Hepatocyte (in vitro differentiated cells): ENCODE data around the gene HSPA12A. TPM values are rescaled to one million over a fixed set of nuclear protein-coding genes. Genes with fewer than 3 reads are reported as not detected.

ENCODE experiments used
- DNase-seq: peaks from one replicate; pipeline ENCODE4 v3.0.0-alpha.2; 2016; ENCODE audit warnings: low spot score
- H2AFZ ChIP-seq: fragments of 200-600 bp; sonication (generic); 2 replicates; pipeline ENCODE4 v1.6.0; 2016; ENCODE audit warnings: antibody characterized with exemption, mild to moderate bottlenecking
- H3K27ac ChIP-seq: fragments of 200-600 bp; sonication (generic); 2 replicates; pipeline ENCODE4 v1.5.1; 2016; ENCODE audit warnings: mild to moderate bottlenecking
- H3K27me3 ChIP-seq: fragments of 200-600 bp; sonication (generic); 2 replicates; pipeline ENCODE4 v1.6.1; 2016
- H3K36me3 ChIP-seq: fragments of 200-600 bp; sonication (generic); replicated peaks from 2 replicates; pipeline ENCODE4 v1.5.1; 2016; ENCODE audit warnings: low read depth; ENCODE audit not compliant: insufficient read depth
- H3K4me1 ChIP-seq: fragments of 200-600 bp; sonication (generic); 2 replicates; pipeline ENCODE4 v1.5.1; 2016; ENCODE audit warnings: mild to moderate bottlenecking, moderate library complexity; ENCODE audit not compliant: insufficient read depth
- H3K4me2 ChIP-seq: fragments of 200-600 bp; sonication (generic); 2 replicates; pipeline ENCODE4 v1.6.0; 2016
- H3K4me3 ChIP-seq: fragments of 200-600 bp; sonication (generic); 2 replicates; pipeline ENCODE4 v1.5.1; 2016; ENCODE audit warnings: mild to moderate bottlenecking
- H3K79me2 ChIP-seq: fragments of 200-600 bp; sonication (generic); 2 replicates; pipeline ENCODE4 v1.6.0; 2017; ENCODE audit warnings: mild to moderate bottlenecking
- H3K9me2 ChIP-seq: fragments of 200-600 bp; sonication (generic); replicated peaks from 2 replicates; pipeline ENCODE4 v1.6.0; 2017; ENCODE audit warnings: mild to moderate bottlenecking; ENCODE audit not compliant: insufficient read depth
- H3K9me3 ChIP-seq: fragments of 200-600 bp; sonication (generic); 2 replicates; pipeline ENCODE4 v1.5.1; 2016; ENCODE audit warnings: low read depth, mild to moderate bottlenecking
- H4K20me1 ChIP-seq: fragments of 200-600 bp; sonication (generic); 2 replicates; pipeline ENCODE4 v1.6.0; 2016; ENCODE audit warnings: mild to moderate bottlenecking; ENCODE audit not compliant: insufficient read depth, poor library complexity, severe bottlenecking
- CTCF ChIP-seq: fragments of 200-600 bp; sonication (generic); IDR thresholded peaks from 2 replicates; pipeline ENCODE4 v1.5.1; 2016; ENCODE audit warnings: antibody characterized with exemption, mild to moderate bottlenecking; ENCODE audit not compliant: poor library complexity
- EZH2 ChIP-seq: fragments of 200-600 bp; sonication (generic); IDR thresholded peaks from 2 replicates; pipeline ENCODE4 v1.6.1; 2016; ENCODE audit warnings: antibody characterized with exemption, mild to moderate bottlenecking, borderline replicate concordance
- EZH2phosphoT487 ChIP-seq: fragments of 200-600 bp; sonication (generic); IDR thresholded peaks from one replicate; pipeline ENCODE4 v1.6.1; 2018; ENCODE audit warnings: antibody characterized with exemption, mild to moderate bottlenecking, low read depth, moderate library complexity; ENCODE audit not compliant: unreplicated experiment, severe bottlenecking
- WGBS: methylation state at CpG from one replicate; pipeline ENCODE4 v1.1.6; 2016; ENCODE audit warnings: low lambda C conversion rate; ENCODE audit errors: missing lambda C conversion rate; 5-methylcytosine and 5-hydroxymethylcytosine counted together
- polyA plus RNA-seq: library from polyadenylated mRNA; unstranded; fragments of >200 nt; fragmentation: Nextera tagmentation; extraction: Ambion mirVana; gene quantifications from 2 replicates; pipeline ENCODE4 v1.2.1, GENCODE V29; 2016
- total RNA-seq: library from RNA; depleted of rRNA; stranded (reverse); fragments of >200 nt; gene quantifications from 2 replicates; pipeline ENCODE4 v1.2.3, GENCODE V29; 2014

Gene HSPA12A
- total and polyA plus RNA-seq, 2 experiments from 2014 or later: 8.7 to 9.9 TPM

DNA sequence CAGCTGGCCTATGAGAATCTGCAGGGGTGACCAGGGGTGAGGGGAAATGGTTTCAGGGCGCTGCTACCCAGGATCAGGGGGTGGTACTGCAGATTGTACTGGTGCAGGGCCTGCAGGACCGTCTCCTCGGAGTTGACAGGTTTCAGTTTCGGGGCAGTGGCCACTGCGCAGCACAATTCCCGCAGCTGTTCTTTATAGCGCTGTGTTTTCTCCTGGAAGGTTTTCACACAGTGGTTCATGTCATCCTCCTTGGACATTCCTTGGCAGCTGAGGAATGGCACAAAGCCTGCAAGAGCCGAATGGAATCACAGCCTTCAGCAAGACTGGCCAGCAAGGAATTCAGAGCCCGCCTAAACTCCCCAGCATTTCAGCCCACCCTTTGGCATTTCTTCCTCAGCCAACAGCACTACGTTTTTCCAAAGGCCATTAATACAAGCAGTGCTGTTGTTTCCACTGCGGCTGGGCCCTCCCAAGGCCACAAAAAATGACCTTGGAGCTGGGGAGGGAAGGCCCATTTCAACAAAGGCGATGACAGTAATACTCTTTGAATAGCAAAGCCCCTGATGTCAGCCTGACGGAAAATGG lies 76.7 kb downstream of the HSPA12A start:
- H3K4me2 ChIP-seq: no peak overlapping the region
- H3K9me2 ChIP-seq: no peaks in the 10 kb centered on the region
- 85% methylated on average over 13 of the region's 13 CpGs for WGBS
- no peaks in the 10 kb centered on the region for H3K36me3 ChIP-seq
- no peaks in the 10 kb centered on the region for H3K79me2 ChIP-seq
- H3K27me3 ChIP-seq: no peaks in the 10 kb centered on the region
- TF ChIP-seq CTCF: no peak
- TF ChIP-seq EZH2phosphoT487: no peak
- TF ChIP-seq EZH2: no peak
- no peaks in the 10 kb centered on the region for H3K9me3 ChIP-seq
- no peak overlapping the region for H2AFZ ChIP-seq
- H4K20me1 ChIP-seq: no peaks in the 10 kb centered on the region
- H3K4me3 ChIP-seq: no peak overlapping the region
- H3K4me1 ChIP-seq: no peaks in the 10 kb centered on the region
- H3K27ac ChIP-seq: no peak overlapping the region
- DNase-seq: no peak

DNA sequence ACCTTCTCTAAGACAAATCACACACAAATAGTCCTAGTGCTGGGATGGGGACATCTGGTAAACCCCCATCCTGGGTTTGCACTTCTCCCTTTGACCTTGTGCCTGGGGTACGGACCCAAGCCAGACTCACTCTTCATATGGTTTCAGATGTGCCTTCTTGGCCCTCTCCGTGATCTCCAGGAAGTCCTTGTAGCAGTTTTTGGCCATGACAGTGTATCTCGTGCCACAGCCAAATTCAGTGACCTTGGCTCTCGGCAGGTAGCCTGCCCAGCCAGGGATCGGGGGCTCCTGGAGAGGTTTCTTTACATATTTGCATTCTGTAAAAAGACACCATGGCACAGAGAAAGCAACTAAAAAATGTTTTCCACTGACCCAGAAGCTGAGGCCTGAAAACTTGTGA lies 77.7 kb downstream of the HSPA12A start:
- Histone ChIP-seq H3K9me2 (no peaks in the 10 kb centered on the region), H3K4me1 (no peaks in the 10 kb centered on the region), H3K9me3 (no peaks in the 10 kb centered on the region), H3K27me3 (no peaks in the 10 kb centered on the region), H4K20me1 (no peaks in the 10 kb centered on the region), H3K4me3 (no peak overlapping the region), H2AFZ (no peak overlapping the region), H3K4me2 (no peak overlapping the region), H3K36me3 (no peaks in the 10 kb centered on the region), H3K79me2 (no peaks in the 10 kb centered on the region), H3K27ac (no peak overlapping the region)
- no peak for TF ChIP-seq EZH2phosphoT487
- no peak for TF ChIP-seq CTCF
- TF ChIP-seq EZH2: no peak
- WGBS: 92% methylated on average over 5 of the region's 5 CpGs
- DNase-seq: no peak

GRCh38 chr10:116663342-116663741 lies 79.0 kb downstream of the HSPA12A start:
- no peaks in the 10 kb centered on the region for H3K27me3 ChIP-seq
- no peak overlapping the region for H3K4me2 ChIP-seq
- H3K9me3 ChIP-seq: no peaks in the 10 kb centered on the region
- WGBS: 95% methylated on average over 7 of the region's 7 CpGs
- no peaks in the 10 kb centered on the region for H3K9me2 ChIP-seq
- H3K36me3 ChIP-seq: no peaks in the 10 kb centered on the region
- no peak overlapping the region for H2AFZ ChIP-seq
- DNase-seq: no peak
- H3K4me3 ChIP-seq: no peak overlapping the region
- H3K27ac ChIP-seq: no peak overlapping the region
- H4K20me1 ChIP-seq: no peaks in the 10 kb centered on the region
- no peaks in the 10 kb centered on the region for H3K79me2 ChIP-seq
- no peaks in the 10 kb centered on the region for H3K4me1 ChIP-seq
- no peak for TF ChIP-seq CTCF
- TF ChIP-seq EZH2phosphoT487: no peak
- TF ChIP-seq EZH2: no peak
